ENCODE measurements around the gene JAML.

Gene JAML

DNA sequence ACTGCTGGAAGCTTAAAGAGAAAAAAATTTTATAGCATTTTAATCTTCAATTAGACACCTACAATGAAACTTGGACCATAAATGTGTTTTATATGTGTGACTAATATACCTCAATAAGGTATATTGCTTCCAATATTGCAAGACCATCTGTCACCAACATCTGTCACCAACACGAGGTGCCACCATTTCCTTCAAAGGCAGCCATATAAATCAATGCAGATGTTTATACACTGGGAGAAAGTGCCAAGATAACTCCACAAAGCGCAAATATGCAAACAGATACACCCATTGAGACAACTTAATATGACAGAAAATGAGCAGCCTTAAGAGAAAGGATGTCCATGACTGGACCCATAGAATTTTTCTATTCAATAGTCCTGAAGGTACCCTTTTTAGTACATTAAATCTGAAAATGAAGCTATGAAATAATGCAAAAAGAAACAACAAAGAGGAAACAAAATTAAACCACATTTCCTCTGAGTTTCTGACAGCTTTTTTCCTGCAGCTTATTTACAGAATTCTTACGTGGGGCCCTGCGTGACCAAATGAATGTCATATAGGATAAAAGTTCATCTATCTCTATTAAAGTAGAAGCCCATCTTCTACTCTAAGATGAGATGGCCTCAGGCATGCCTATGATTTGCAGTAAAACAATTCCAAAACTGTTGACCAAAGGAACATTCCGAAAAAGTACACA lies 14.8 kb upstream of the JAML start:
- DNase-seq: no peak

DNA sequence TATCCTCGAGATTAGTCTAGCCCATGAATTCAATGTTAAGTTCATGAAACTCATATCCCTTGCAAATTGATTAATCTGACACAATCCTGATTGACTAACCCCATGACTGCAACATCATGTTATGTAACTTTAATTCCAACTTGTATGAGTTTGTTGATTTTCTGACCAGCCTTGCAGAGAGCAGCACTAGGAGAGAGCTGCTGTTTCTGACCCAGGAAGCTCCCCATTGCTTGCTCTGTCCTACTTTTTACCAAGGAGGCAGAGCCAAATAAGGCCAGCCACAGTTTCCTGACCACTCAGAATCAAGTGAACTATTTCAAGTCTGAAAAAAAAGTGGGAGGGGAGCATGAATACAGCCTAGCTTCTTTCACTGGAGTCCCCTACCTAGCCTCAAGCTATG lies 14.1 kb upstream of the JAML start:
- no peak for DNase-seq

DNA sequence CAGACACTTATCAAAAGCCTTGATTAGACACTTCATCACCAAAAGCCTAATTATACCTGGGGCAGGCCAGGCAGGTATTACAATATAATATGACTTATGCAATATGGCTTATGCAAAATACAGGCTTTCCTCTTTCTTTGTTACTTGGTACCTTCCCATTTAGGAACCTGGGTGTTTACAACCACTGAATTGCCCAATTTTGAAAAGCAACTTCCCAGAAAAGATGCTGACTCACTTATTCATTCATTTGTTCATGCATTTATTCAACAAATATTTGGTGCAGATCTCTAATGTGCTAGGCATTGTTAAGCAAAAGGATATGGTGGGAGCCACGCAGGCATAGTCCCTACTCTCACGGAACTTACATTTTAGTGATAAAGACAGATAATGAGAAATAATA lies 13.6 kb upstream of the JAML start:
- no peak for DNase-seq

DNA sequence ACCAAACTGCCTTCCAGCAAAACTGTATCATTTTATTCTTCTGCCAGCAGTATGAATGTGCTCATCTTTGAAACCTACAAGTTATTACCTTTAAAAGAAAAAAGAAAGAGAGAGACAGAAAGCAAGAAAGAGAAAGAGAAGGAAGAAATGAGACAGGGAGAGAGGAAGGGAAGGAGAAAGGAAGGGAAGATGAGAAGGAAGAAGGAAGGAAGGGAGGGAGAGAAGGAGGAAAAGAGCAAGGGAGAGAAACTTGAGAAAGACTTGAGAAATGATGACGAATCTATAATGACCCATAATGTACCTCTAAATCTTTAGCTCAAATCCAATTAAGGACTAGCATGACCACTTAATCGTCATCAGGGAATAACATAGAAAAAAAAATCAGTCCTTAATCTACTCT lies 11.4 kb upstream of the JAML start:
- no peak for DNase-seq

DNA sequence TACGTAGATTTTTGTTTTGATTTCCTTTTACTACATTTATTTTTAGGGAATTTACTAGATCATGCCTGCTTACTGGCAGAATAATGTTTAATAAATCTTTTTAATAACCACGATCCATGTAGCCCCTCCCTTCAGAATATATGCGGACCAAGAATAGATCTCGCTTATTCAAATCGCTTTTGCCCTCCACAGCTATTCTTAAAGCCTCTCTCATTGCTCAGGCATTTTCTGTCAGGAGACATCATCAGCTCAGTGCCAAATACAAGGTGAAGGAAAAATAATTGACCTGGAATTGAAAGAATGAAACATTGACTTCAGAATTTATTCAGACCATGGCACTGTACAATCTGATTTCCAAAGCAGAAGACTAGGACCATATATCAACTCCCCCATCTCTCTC lies 10.0 kb upstream of the JAML start:
- DNase-seq: no peak

DNA sequence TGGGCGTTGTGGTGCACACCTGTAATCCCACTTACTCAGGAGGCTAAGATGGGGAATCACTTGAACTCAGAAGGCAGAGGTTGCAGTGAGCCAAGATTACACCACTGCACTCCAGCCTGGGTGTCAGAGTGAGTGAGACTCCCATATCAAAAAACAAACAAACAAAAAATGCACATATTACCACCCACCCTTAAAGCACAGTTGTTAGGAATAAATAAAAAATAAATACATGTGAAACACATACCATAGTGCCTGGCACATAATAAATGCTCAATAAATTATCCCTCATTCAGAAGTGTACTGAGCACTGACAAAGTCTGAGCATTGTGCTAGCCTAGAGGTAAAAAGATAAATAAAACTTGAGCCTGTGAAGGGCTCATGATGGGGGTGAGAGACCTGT lies 9.0 kb upstream of the JAML start:
- DNase-seq: no peak

DNA sequence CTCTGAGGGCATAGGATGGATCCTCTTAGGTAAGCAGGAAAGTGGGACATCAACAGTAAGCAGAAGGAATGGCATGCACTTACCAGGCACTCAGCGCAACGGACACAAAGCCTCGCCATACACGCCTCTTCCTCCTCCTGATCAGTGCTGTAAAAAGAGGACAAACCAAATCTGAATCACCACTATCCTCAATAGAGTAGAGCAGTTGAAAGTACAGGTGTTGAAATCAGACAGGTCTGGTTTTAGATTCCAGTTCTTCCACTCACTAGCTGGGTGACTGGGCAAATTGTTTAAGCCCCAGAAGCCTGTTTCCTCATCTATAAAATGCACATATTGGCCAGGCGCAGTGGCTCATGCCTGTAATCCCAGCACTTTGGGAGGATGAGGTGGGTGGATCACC lies 8.6 kb upstream of the JAML start:
- no peak for DNase-seq

DNA sequence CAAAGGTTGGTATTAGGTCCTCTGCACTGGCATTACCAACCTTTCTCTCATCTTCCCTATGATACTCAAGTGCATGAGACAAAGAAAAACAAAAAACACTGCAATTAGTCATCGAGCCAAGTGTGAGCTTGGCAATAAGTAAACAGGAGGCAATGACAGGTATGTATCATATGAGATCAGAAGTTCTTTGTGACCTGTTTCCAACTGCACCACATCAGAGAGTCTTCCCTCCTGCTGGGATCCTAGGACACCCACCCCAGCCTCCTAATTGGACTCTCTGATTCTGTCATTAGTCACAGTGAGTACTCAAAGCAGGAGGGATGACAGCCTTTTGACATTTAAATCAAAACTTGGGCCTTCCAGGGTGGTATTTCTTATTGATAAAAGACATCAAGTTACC lies 7.8 kb upstream of the JAML start:
- DNase-seq: no peak

DNA sequence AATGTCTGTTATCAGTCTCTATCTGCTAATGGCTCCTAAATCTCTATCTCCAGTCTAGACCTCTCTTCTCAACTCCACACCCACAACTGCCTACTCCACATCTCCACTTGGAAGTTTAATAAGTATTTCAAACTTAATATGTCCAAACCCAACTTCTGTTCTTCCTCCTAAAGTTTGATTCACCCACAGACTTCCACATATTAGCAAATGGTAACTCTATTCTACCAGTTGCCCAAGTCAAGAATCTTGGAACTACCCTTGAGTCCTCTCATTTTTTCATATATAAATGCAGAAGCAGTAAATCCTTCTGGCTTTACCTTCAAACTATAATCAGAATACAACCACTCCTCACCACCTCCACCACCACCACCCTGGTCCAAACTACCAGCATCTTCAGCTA lies 6.7 kb upstream of the JAML start:
- no peak for DNase-seq

DNA sequence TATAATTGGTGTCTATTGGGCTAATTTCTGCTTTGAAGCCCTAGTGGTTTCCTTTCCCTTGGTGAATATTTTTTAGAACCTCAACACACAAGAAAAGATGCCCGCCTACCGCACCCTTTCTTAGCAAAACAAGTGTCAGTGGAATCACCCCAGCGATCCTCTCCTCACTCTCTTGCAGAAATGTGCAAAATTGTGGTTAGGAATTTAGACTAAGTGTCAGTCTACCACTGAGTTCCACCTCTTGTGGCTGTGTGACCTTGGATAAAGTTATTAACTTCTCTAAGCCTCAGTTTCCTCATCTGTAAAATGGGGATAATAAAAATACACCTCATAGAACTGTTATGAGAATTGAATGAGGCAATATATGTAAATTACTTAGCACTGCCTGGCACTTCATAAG lies 5.3 kb upstream of the JAML start:
- no peak for DNase-seq

DNA sequence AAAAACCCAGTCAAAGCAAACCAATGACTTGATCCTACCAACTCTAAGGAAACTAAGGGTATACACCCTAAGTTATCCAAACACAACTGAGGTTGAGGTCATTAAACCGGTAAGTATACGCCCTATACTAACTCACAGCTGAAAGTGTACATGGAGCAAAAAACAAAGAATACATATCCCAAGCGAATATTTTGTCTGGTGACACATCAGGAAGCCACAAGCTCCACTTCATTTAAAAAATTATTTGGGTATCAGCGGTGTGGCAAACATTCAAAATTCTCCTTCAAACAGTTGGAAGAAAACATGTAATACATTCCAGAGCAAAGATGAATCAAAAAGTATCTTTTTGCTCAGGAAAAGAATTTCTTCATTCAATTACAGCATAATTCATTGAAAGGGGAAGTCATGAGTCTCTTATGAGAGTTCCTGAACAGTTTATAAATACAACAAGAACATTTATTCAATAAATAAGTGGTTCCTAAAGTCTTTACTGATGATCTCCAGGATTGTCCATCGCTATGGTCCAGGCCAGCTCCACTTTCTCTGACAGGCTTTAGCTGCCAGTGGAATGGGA lies 4.5 kb upstream of the JAML start:
- no peak for DNase-seq

DNA sequence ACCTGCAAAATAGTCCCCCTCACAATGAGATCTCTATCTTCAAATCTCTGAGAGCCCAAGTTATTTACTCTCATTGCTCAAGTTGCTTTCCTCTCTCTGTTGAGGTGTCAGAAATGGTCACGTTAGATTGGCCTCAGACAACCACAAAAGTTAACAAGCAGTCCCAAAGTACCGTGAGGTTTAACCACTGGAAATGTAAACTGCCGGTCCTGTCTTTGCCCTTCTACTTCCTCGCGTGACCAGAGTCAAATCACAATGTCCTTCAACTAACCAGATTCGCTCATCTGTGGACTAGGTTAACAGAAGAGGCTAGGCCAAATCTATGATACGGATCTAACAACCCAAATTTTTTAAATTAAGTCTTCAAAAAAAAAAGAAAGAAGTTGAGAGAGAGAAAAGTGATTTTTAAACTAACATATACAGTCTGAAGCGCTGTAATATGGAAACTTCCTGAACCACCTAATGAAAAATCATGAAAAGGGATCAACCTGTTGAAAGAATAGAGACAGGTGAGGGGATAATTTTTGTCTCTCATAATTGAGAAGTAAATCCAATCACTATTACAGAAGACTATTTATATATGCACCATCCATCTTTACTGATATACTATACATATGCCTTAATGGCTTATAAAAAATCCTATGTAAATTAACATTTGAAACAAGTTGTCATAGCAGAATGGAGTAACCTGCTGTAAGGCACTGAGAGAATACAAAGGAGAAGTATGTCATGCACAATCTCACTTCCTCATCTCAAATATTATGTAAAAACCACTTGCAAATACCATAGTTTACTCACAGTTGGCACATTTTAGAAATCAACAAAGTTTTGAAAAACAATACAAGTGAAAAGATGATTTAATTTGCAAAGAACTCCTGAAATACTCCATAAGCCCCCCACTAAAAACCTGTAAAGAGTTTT lies 3.3 kb upstream of the JAML start:
- no peak for DNase-seq

DNA sequence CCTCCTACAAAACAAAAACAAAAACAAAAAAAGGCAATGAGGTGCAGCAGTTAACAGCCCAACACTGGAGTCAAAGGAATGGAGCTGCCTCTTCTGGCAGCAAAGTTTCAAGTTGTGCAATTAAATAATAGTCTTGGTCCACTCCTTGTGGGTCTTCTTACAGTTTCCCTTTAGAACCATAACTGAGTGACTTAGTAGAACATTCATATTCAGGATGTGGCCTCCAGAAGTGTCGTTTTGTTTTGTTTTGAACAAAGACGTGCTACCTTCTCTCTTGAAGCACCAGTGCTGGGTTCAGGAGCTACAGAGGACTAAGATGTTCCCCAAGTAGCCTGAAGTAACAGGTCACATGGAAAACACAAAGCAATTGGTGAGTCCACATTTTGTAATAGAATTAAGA lies 2.0 kb upstream of the JAML start:
- DNase-seq: no peak

DNA sequence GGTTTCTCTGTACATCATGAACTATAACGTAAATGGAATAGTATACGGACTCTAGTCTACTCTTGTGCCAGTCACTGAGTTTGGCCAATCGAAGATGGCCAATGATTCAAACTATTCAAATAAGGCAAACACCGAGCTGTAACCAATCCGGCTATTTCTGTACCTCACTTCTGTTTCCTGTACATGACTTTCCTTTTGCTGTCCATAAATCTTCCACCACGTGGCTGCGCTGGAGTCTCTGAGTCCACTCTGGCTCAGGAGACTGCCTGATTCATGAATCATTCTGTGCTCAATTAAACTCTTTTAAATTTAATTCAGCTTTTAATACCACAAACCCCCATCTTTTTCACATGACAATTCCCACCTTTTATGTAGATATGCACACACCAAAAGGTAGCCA lies 1.5 kb upstream of the JAML start:
- no peak for DNase-seq

DNA sequence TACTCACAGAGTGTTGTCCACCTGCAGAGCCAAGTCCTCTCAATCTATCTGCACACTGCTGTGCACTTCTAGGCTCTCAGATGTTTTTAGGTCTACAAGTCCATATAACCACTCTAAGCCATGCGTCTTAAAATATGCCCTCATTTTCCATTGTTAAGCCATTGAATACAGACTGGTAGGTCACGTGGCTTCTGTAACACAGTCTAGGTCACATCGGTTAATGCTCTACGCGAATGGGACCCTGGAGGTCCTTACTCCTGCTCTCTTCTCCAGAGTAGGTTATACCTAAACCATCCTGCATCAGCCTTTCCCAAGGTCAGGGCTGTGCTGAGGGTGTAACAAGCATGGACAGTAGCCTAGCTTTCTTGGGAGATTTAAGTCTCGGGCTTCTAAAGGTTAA lies 819 bp downstream of the JAML start:
- no peak for DNase-seq

DNA sequence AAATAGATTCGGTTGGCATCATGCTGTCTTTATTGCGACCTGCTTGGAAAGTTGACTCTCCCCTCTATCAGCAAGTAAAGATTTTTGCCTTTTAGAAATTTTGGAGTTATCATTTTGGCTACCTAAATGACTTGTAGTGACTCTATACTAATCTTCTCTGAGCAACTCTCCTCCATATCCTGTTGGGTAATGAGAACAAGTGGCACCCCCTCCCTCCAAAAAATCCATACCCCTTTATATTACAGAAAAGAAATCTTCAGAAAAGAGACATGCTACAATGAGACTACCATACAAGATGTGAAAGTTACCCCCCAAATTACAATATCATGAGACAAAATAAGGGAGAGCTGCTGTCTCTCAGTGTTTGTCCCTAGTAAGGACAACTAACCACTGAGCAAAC lies 1.2 kb downstream of the JAML start:
- DNase-seq: no peak

DNA sequence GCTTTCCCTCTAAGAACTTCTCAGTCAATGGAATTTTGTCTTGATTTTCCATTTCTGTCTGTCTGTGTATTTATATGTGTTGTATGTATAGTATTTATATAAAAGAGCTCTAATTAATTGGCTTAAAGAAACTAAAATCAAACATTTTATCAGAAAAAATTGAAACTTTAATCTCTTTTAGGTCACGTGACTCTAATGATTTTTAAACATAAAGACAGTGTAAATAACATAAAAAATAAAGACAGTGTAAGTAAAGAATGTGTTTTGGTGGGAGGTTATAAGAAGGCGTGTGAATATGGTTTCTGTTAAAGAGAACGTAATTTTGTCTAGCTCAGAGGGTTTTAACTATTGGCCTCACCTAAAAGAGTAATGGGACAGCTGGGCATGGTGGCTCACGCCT lies 2.4 kb downstream of the JAML start:
- DNase-seq: no peak

DNA sequence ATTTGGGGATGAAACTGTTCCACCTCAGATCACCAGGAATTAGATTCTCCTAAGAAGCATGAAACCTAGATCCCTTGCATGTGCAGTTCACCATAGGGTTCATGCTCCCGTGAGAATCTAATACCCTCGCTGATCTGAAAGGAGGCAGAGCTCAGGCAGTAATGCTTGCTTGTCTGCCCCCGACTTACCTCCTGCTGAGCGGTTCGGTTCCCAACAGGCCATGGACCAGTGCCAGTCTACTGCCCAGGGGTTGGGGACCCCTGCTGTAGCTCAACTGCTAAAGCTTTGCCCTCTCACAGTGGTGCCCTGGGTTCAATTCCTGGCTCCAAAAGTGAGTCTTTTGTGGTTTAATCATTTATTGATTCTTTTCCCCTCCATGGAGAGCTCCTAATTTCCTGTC lies 3.4 kb downstream of the JAML start:
- no peak for DNase-seq

DNA sequence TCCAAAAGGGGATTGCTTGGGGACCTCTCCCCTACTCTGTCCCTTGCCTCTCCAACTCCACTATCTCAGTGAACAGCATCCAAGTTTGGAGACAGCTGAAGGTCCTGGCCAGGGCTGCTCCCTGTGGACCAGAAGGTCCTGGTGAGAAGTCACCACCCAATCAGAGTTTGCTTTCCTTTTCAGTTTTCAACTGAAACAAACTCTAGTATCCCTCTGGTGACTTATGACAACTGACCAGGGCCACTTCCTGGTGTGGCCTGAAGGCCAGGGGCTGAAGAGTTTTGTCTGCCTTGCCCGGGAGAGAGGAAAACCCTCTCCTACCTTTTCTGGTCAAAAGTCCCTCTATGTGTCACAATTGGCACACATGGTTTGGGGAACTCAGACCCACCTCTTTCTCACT lies 5.1 kb downstream of the JAML start:
- DNase-seq: no peak

DNA sequence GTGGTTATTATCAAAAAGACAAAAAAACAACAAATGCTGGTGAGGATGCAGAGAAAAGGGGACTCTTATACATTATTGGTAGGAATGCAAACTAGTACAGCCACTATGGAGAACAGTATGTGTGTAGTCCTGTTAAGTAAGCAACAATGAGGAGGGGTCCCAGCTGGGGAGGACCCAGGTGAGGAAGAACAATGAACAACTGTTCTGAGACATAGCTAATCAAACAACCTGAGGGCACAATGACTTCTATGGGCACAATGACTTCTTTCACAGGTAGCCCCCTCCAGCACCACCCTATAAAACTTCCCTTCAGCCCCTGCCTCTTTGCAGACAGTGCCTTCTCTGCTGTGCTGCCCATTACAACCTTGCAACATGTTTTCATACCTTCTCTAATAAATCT lies 5.6 kb downstream of the JAML start:
- no peak for DNase-seq

DNA sequence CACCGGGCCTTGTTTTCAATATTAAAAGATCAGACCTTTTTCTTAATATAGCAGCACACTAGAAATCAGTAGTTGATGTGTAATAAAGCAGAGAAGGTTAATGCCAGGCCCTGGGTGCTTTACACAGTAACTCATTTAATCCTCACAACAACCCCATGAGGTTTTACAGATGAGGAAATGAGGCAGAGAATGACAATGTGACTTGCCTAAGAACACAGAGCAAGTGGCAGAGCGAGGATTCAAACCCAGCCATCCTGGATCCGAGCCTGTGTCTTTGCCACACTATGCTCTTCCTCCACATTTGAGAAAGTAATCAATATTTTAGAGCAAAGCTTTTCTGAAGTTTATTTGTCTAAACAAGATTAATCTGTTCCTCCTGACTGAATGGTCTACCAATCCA lies 7.2 kb downstream of the JAML start:
- no peak for DNase-seq

DNA sequence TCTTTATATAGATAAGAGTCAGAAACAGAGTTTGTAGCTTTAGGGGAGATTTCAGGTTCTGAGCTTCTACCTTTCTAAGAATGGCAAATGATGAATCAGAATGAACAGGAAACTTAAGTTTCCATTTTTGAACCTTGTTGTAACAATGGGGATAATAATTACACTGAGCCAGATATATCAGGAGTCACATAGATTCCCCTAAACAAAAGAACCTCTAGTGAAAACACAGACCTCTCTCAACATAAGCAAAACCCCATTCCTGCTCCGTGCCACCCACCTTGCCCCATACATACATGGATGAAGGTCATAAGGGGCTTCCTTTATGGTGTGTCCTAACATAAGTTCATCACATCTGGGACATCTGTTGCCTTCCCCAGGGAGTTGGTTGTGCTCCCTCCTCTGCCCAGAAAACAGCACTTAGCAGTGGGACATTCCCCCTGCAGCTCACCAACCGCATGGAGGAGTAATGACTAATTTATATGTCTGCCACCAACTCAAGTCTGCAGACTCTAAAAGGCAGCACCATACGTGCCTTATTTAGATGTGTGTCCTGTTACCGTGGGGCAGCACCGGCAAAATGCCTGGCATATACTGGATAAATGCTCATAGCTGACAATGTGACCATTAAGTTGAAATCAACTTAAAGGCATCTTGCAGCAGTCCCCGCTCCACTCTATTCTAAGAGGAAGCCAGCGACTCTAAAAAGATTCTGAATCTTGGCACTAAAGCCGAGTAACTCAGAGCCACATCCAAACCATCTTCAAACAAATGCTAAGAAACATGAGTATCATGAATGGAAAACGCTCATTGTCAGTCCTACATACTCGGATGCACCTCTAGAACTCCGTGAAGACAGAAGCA lies 8.0 kb downstream of the JAML start:
- no peak for DNase-seq

DNA sequence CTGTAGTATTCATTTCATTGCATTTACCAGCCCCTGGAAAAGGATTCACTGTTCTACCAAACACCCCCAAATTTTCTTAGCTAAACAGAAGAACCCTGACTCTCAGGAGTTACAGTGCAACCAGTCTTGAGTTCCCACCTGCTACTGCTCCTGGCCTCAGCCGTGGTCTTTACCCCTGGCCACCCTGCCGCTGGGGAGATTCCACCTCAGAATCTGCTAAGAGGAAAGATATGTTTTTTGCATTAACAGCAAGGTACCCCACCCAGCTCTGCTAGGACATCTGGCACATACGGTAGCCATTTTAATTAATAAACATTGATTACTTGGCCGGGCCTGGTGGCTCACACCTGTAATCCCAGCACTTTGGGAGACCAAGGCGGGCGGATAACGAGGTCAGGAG lies 9.0 kb downstream of the JAML start:
- no peak for DNase-seq

All from NCI-H1048 (cell line).